GM19468 (cell line): ENCODE data around the gene G0S2.

Experiments used
- ATAC-seq: cut with Tn5 transposase; IDR thresholded peaks from one replicate; pipeline ENCODE4 v1.9.1; 2021; ENCODE audit warnings: mild to moderate bottlenecking, moderate library complexity, moderate number of reproducible peaks; ENCODE audit not compliant: unreplicated experiment; ENCODE audit errors: extremely low read depth

The G0S2 gene

DNA sequence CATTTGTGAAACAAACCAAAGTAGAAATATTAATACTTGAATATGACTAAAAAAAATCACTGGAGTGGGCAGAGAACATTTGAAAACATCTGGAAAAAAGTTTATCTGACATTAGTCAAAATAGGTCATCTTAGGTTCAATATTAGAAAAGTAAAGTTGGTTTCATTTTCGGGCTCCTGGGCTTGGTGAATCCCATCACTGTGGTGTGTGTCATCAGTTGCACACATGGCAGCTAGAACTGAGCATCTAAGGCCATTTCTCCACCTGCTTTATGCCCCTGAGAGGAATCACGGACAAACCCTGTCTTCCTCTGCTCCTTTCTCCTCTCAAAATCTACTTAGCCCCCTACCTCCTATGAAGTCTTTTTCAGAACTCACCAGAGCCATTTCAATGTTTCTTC, 34.9 kb downstream of the G0S2 start:
- no peak for ATAC-seq

DNA sequence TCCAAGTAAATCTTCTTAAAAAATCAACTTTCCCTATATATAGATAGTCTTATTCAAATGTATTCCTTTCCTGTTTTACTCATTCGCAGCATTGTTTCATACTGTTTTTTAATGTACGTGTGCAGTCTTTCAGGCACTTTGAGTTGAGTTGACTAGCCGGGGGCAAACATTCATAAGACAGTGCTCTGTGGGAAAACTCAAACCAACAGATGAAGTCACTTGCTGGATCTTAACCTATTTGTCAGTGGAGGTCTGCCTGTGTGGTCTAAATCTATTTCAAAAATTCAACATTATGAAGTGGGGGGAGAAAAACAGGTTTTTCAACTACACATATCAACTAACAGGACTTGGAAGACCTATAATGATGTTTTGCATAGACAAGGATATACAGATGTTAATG, 35.6 kb downstream of the G0S2 start:
- ATAC-seq, result no peak

DNA sequence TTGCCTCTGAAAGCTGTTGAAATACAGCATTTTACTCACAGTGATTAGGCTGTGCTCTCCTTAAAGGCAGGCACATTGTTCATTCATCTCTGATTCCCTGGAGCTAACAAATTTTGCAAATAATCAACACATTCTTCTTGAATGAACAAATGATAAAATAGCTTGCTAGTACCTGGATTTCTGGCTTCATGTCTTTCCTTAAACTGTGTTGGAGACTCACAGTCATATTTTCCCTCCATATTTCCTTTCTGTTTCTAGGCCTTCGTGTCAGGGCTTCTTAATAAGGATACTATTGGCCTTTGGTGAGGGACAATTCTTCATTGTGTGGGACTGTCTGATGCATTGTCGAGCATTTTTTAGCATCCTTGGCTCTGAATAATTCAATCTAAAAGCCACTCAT, 39.1 kb downstream of the G0S2 start:
- no peak for ATAC-seq

DNA sequence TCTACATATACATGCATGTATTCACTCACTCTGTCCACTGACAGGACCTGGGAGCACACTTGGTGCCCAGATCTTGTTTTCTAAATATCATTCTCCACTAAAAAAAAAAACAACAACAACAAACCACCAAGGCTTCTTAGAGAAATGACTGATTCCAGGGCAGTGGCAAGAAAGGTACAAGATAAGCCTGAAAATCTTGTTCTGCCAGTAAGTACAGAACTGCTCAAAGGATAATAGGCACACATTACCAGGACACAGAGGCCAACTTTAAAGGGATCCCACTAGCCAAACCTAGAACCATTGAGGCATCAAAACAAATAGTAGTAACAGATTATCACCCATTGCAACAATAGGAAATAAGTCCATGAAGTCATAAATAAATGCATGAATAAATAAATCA, 40.1 kb downstream of the G0S2 start:
- no peak for ATAC-seq

DNA sequence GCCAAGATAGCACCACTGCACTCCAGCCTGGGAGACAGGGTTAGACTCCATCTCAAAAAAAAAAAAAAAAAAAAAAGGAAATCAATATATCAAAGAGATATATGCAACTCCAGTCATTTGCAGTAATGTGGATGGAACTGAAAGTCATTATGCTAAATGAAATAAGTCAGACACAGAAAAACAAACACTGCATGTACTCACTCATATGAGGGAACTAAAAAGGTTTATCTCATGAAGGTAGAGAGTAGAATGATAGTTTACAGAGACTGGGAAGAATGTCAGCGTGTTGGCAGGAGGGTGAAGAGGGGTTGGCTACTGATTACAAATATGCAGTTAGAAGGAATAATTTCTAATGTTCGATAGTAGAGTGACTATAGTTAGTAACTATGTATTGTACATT, 42.6 kb downstream of the G0S2 start:
- ATAC-seq, result no peak

DNA sequence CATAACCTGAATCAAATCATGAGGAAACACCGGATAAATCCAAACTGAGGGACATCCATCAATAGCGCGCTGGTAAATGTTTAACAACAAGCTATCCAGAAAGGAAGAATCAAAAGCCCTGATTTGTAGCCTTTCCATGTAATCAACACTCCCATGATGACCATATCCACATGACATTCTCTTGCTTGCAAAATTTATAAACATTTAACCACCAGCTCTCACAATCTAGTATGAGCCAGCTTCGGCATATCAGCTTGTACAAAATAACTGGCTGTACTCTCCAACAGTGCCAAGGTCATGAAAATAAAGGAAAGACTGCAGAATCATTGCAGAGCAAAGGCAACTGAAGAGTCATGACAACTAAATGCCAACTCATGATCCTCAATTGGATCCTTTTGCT, 45.1 kb downstream of the G0S2 start:
- ATAC-seq, result no peak

DNA sequence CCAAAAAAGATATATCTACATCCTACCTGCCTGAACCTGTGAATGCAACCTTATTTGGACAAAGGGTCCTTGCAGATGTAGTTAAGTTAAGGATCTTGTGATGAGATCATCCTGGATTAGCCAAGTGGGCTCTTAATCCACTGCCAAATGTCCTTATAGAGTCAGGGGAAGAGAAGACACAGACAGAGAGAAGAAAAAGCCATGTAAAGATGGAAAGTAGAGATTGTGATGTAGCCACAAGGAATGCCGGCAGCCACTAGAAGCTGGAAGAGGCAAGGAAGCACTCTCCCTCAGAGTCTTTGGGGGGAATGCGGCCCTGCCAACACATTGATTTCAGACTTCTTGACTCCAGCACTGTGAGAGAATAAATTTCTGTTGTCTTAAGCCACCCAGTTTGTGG, 45.6 kb downstream of the G0S2 start:
- ATAC-seq, result no peak

DNA sequence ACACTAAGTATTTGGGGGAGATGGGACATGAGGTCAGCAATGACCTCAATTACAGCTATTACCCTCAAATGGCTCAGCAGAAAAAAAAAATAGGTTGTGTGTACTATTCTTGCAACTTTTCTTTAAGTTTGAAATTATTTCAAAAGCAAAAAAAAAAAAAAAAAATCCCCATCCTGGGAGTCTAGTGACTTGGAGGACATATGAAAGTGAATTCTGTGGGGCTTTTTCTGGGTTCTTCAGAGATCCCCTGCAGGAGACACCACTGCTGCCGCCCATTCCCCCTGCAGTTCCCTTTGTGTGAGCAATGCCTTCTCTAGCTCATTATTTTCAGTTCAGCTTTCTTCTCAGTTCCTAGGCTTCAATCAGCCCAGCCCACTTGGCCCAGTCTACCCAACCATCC, 46.1 kb downstream of the G0S2 start:
- no peak for ATAC-seq

DNA sequence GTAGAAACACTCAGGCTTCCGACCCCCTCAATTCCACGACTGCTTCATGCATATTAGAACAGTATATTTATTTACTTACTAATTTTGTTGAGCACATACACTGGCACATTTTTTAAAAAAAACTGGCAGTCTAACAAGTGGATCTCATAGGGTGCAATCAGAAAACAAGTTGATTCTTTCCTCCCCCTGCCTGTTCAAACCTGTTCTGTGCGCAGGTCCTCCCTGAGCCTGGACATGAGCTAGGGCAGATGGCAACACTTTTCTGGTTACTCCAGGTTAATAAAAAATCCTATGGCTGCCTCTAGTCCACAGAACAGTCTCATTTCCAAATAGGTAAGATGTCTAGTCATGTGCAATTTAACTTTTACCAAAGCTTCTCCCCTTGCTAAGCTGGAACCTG, 48.1 kb downstream of the G0S2 start:
- ATAC-seq, result no peak

DNA sequence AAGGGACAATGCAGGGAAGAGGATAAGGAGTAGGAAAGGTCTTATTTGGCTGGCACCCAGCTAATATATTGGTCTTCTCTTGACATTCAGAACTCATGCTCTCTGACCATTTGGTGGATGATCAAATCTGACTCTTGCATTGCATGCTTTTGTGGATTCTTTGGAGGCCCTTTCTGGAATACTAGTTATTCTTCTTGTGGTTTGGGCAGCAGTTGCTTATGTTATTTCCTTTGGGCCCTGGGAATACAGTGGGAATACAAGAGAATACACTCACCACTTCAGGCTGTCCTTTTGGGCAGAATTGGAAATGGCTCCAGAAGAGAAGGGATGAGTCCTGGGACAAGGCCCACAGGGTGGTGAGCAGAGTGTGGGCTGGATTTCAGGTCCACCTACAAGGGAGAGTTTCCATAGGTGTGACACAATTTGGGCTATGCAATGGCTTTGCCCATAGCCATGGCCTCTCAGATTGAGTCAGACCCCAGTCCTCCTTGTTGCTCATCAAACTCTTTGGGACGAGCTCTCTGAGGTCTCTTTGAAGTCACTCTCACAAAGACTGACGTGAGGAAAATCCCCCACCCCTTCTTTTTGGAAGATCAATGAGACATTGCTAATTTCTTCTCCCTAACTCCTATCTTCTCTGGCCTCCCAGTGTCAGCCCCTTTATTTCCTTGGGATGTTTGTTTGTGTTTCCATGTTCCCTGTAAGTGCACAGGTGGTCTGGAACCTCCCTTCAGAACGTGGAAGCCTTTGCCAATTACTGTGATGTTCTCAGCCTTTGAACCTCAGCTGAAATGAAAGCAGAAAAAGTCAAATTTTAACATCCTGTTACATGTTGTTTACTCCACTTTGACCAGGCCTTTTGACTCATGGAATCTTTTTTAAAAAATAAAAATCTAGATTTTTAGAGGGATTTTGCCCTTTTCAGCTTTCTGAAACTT, 48.8 kb downstream of the G0S2 start:
- no peak for ATAC-seq
